ENCODE measurements around the gene C6orf15. TPM values are rescaled to one million over a fixed set of nuclear protein-coding genes. Genes with fewer than 3 reads are reported as not detected.
A peak's percentile ranks its signal among the peaks of the same experiment; 100 is the strongest.

The C6orf15 gene
- total RNA-seq, 1 experiment from 2014 or later = not detected

- TF ChIP-seq ZNF274 (IDR thresholded peaks at IDR 0.05; ENCODE audit: low read depth, low read length) = no peak
- no peak for TF ChIP-seq EGR1 (IDR thresholded peaks at IDR 0.05; ENCODE audit: low read depth)
- TF ChIP-seq EZH2 (IDR thresholded peaks at IDR 0.05) = no peak
- TF ChIP-seq, protein P1, sequence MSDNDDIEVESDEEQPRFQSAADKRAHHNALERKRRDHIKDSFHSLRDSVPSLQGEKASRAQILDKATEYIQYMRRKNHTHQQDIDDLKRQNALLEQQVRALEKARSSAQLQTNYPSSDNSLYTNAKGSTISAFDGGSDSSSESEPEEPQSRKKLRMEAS (IDR thresholded peaks at IDR 0.05) = no peak
- TF ChIP-seq FOSL1 (IDR thresholded peaks at IDR 0.05; ENCODE audit: low read depth) = no peak
- TF ChIP-seq, protein P2, sequence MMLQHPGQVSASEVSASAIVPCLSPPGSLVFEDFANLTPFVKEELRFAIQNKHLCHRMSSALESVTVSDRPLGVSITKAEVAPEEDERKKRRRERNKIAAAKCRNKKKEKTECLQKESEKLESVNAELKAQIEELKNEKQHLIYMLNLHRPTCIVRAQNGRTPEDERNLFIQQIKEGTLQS (IDR thresholded peaks at IDR 0.05) = no peak
- TF ChIP-seq ELF1 (IDR thresholded peaks at IDR 0.05; ENCODE audit: borderline replicate concordance, low read depth) = no peak
- TF ChIP-seq RAD21 (IDR thresholded peaks at IDR 0.05; ENCODE audit: low read depth) = no peak
- TF ChIP-seq YY1 (IDR thresholded peaks at IDR 0.05; ENCODE audit: extremely low read depth, insufficient replicate concordance, low read depth, low read length) = no peak
Measured at GRCh38 chr6:31091680-31092079, 20.7 kb downstream of the C6orf15 start (continued).

GRCh38 chr6:31090973-31091364, 21.4 kb downstream of the C6orf15 start:
- CTCF ChIA-PET = interaction anchor here (1.4 to 3.0 kb wide), 2 partner anchors 11 to 276 kb away, joined by 3 to 13 read pairs; no protein-coding TSS in a partner anchor
- no peaks in the 10 kb centered on the region for H4K20me1 ChIP-seq (ENCODE audit: insufficient read depth)
- RAD21 ChIA-PET (ENCODE audit: low non-redundant PET in 1 of 2, low total read pairs in 2 of 2, uncharacterized antibody in 2 of 2, unreplicated experiment in 2 of 2) = no interaction called here
- no peaks in the 10 kb centered on the region for H3K79me2 ChIP-seq (ENCODE audit: insufficient read depth, low read length)
- no peaks in the 10 kb centered on the region for H3K9me3 ChIP-seq (ENCODE audit: control insufficient read depth in 1 of 2, insufficient read depth in 1 of 2, low read depth in 1 of 2, low read length in 2 of 2)
- no peak for TF ChIP-seq POLR2A (IDR thresholded peaks at IDR 0.05; ENCODE audit: borderline replicate concordance, extremely low read depth, insufficient read depth, insufficient read length)
- TF ChIP-seq EZH2phosphoT487 (IDR thresholded peaks at IDR 0.05; ENCODE audit: borderline replicate concordance) = no peak
- TF ChIP-seq CEBPB (IDR thresholded peaks at IDR 0.05; ENCODE audit: low read depth) = no peak
- no peak for TF ChIP-seq CTCF (IDR thresholded peaks at IDR 0.05 in 2 of 3, conservative IDR thresholded peaks at IDR 0.05 in 1 of 3; ENCODE audit: borderline replicate concordance in 1 of 3, insufficient read depth in 1 of 3, low read depth in 2 of 3, low read length in 2 of 3)
- TF ChIP-seq EGR1 (IDR thresholded peaks at IDR 0.05; ENCODE audit: low read depth) = no peak
- no peaks in the 10 kb centered on the region for H3K9me2 ChIP-seq (ENCODE audit: insufficient read depth)
- intact Hi-C loops (cut with micrococcal nuclease) = no loop called here
- H3K27me3 ChIP-seq (ENCODE audit: insufficient read depth, low read length) = no peaks in the 10 kb centered on the region
- H2AFZ ChIP-seq (ENCODE audit: low read depth, low read length, poor library complexity, severe bottlenecking) = peak overlapping the region; percentile 65
- no TSS peak for BruUV-seq (replicated peaks)
- POLR2A ChIA-PET = no interaction called here
- DNase-seq (ENCODE audit: low read depth, low spot score) (no peak), ATAC-seq (no peak)
- H3K36me3 ChIP-seq (ENCODE audit: control insufficient read depth in 1 of 2, insufficient read depth in 2 of 2, low read length in 2 of 2) = no peaks in the 10 kb centered on the region
- H3K27ac ChIP-seq (ENCODE audit: low read depth, low read length) = no peak overlapping the region
- H3K4me2 ChIP-seq (ENCODE audit: low read length) = no peak overlapping the region
- H3K4me1 ChIP-seq (ENCODE audit: control insufficient read depth in 1 of 2, insufficient read depth in 2 of 2, low read length in 2 of 2) = peaks cover 14 to 18% of the 10 kb centered on the region in 2 experiments
- H3K9ac ChIP-seq (ENCODE audit: low read length) = no peak overlapping the region
- no peak overlapping the region for H3K4me3 ChIP-seq (replicated peaks in 1 of 2; ENCODE audit: low read depth in 1 of 2, low read length in 2 of 2)
